ENCODE measurements around the gene CADM2.

The CADM2 gene

GRCh38 chr3:85161544-85161943 is 202.8 kb downstream of the CADM2 start:
- no peak for FAIRE-seq
- DNase-seq (ENCODE audit: insufficient read length, low spot score), result no peak
- TF ChIP-seq CTCF (IDR thresholded peaks at IDR 0.05; ENCODE audit: insufficient read depth, missing control alignments), result no peak

GRCh38 chr3:85162905-85163304 is 204.1 kb downstream of the CADM2 start:
- no peak for TF ChIP-seq CTCF (IDR thresholded peaks at IDR 0.05; ENCODE audit: insufficient read depth, missing control alignments)
- no peak for FAIRE-seq
- no peak for DNase-seq (ENCODE audit: insufficient read length, low spot score)

GRCh38 chr3:85164436-85164835 is 205.6 kb downstream of the CADM2 start:
- no peak for FAIRE-seq
- DNase-seq (ENCODE audit: insufficient read length, low spot score), result no peak
- TF ChIP-seq CTCF (IDR thresholded peaks at IDR 0.05; ENCODE audit: insufficient read depth, missing control alignments), result no peak

- DNase-seq (ENCODE audit: insufficient read length, low spot score) (no peak), FAIRE-seq (no peak)
- no peak for TF ChIP-seq CTCF (IDR thresholded peaks at IDR 0.05; ENCODE audit: insufficient read depth, missing control alignments)
Measured at GRCh38 chr3:85167576-85167975, 208.8 kb downstream of the CADM2 start.

- TF ChIP-seq CTCF (IDR thresholded peaks at IDR 0.05; ENCODE audit: insufficient read depth, missing control alignments), result no peak
- FAIRE-seq (no peak), DNase-seq (ENCODE audit: insufficient read length, low spot score) (no peak)
Measured at GRCh38 chr3:85170646-85171045, 211.9 kb downstream of the CADM2 start.

GRCh38 chr3:85171976-85172375 is 213.2 kb downstream of the CADM2 start:
- FAIRE-seq (no peak), DNase-seq (ENCODE audit: insufficient read length, low spot score) (no peak)
- TF ChIP-seq CTCF (IDR thresholded peaks at IDR 0.05; ENCODE audit: insufficient read depth, missing control alignments), result no peak

GRCh38 chr3:85176799-85177198 is 218.0 kb downstream of the CADM2 start:
- TF ChIP-seq CTCF (IDR thresholded peaks at IDR 0.05; ENCODE audit: insufficient read depth, missing control alignments), result no peak
- FAIRE-seq (no peak), DNase-seq (ENCODE audit: insufficient read length, low spot score) (no peak)
